Frontal cortex (tissue), 4 donors: ENCODE measurements around the gene BBS1. TPM values are rescaled to one million over a fixed set of nuclear protein-coding genes. Genes with fewer than 3 reads are reported as not detected.
A peak's percentile ranks its signal among the peaks of the same experiment; 100 is the strongest.

Source experiments
- DNase-seq, 2 donors: peaks; one replicate each; pipeline ENCODE4 v3.0.0; 2012; ENCODE audit warnings: low spot score in 2 of 2
- FAIRE-seq: peaks from 2 replicates; lab custom pipeline; 2012; peaks lifted over from hg19 to GRCh38; lab: Jason Lieb, UNC
- total RNA-seq: library from RNA; depleted of rRNA; stranded (reverse); fragments of >200 nt; gene quantifications from one replicate; pipeline ENCODE4 v1.2.3, GENCODE V29; 2014
- donor health status: control.
- donor health status: control.
- donor health status: control.

Gene BBS1
- total RNA-seq, 1 donor from 2014 or later, result 41.2 TPM

GRCh38 chr11:66546966-66547661 is 36.7 kb downstream of the BBS1 start:
- DNase-seq (no peak), FAIRE-seq (no peak)

GRCh38 chr11:66547662-66548009 is 37.2 kb downstream of the BBS1 start:
- DNase-seq, result no peak
- no peak for FAIRE-seq

GRCh38 chr11:66548041-66548440 is 37.6 kb downstream of the BBS1 start:
- FAIRE-seq (no peak), DNase-seq (no peak)

GRCh38 chr11:66548774-66549630 is 38.6 kb downstream of the BBS1 start:
- DNase-seq, result no peak
- no peak for FAIRE-seq

- no peak for DNase-seq
- FAIRE-seq, result no peak
Observed at GRCh38 chr11:66549696-66550095, 39.3 kb downstream of the BBS1 start.

- FAIRE-seq (no peak), DNase-seq (no peak)
Observed at GRCh38 chr11:66550887-66551286, 40.5 kb downstream of the BBS1 start.

- no peak for FAIRE-seq
- no peak for DNase-seq
Observed at GRCh38 chr11:66554602-66555001, 44.2 kb downstream of the BBS1 start.

- FAIRE-seq (no peak), DNase-seq (no peak)
Observed at GRCh38 chr11:66555416-66555815, 45.0 kb downstream of the BBS1 start.

- no peak for DNase-seq
- FAIRE-seq, result no peak
Observed at GRCh38 chr11:66556086-66556485, 45.7 kb downstream of the BBS1 start.

- FAIRE-seq (no peak), DNase-seq (no peak)
Observed at GRCh38 chr11:66557733-66558326, 47.4 kb downstream of the BBS1 start.

GRCh38 chr11:66559142-66559865 is 48.9 kb downstream of the BBS1 start:
- FAIRE-seq, result no peak
- peak in 1 of 2 donors; percentile 73 for DNase-seq

- FAIRE-seq (no peak), DNase-seq (no peak)
Observed at GRCh38 chr11:66559866-66560676, 49.6 kb downstream of the BBS1 start.

GRCh38 chr11:66561178-66561974 is 50.9 kb downstream of the BBS1 start:
- no peak for FAIRE-seq

GRCh38 chr11:66561975-66562248 is 51.5 kb downstream of the BBS1 start:
- DNase-seq (no peak), FAIRE-seq (no peak)

More at GRCh38 chr11:66561178-66561974, 50.9 kb downstream of the BBS1 start:
- DNase-seq, result no peak

GRCh38 chr11:66562275-66562674 is 51.8 kb downstream of the BBS1 start:
- DNase-seq (no peak), FAIRE-seq (no peak)

GRCh38 chr11:66562907-66563583 is 52.6 kb downstream of the BBS1 start:
- DNase-seq, result no peak
- no peak for FAIRE-seq

GRCh38 chr11:66563832-66564231 is 53.4 kb downstream of the BBS1 start:
- no peak for DNase-seq
- no peak for FAIRE-seq

- FAIRE-seq (no peak), DNase-seq (no peak)
Observed at GRCh38 chr11:66564538-66564937, 54.1 kb downstream of the BBS1 start.
